HG03066 (cell line): ENCODE results near the gene TAF1L.
A peak's percentile ranks its signal among the peaks of the same experiment; 100 is the strongest.

ENCODE experiments used
- ATAC-seq: cut with Tn5 transposase; IDR thresholded peaks from one replicate; pipeline ENCODE4 v1.9.1; 2021; ENCODE audit warnings: low read depth; ENCODE audit not compliant: unreplicated experiment

The TAF1L gene

GRCh38 chr9:32590476-32590875, 45.0 kb downstream of the TAF1L start:
- no peak for ATAC-seq

GRCh38 chr9:32589083-32589723, 46.3 kb downstream of the TAF1L start:
- ATAC-seq: no peak

DNA sequence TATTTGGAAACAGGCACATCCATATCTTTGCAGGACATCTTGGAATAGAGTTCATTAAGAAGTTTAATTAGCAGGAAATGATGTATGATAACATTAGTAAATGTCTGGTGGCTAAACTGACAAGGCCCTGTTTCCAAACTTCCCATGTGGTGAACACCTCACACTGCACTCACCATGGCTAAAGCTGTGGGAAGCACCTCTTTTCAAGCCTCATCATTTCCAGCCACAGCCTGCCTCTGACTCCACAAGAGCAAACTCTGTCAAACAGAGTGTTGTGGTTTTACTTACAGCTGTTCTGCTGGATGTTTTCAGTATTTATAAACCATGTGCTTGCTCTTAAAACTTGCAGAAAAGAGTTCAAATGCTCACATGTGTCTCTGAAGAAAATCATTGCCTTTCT, 47.6 kb downstream of the TAF1L start:
- no peak for ATAC-seq

- ATAC-seq: no peak
Observed at GRCh38 chr9:32584784-32585183, 50.7 kb downstream of the TAF1L start.

DNA sequence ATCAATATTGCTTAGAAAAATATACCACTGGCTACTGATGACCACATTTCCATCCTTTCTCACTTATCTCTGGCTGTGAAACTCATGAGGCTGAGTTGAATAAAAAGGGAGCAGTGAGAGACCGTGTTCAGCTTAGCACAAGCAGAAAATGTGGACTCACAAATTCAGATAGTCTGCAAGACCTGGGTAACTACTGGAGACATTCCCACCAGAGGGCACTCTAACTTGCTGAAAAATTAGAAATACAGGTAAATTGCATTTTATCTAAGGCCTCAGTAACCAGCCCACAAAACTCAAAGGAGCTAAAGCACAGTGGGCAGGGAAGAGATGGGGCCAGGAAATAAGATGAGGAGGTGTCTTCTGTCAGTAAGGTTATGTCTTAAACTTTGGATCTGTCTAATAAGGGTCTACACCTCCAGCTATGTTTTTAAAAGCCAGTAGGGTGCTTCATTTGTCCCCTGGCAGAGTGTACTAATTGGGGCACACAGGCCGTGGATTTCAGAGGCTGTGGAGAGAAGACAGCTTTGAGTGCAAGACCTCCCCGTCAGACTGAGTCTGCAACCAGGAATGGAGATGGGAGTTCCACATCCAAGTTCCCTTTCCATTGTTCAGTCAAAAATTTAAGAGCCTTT, 53.8 kb downstream of the TAF1L start:
- ATAC-seq: no peak

GRCh38 chr9:32580631-32581300, 54.7 kb downstream of the TAF1L start:
- ATAC-seq: no peak

DNA sequence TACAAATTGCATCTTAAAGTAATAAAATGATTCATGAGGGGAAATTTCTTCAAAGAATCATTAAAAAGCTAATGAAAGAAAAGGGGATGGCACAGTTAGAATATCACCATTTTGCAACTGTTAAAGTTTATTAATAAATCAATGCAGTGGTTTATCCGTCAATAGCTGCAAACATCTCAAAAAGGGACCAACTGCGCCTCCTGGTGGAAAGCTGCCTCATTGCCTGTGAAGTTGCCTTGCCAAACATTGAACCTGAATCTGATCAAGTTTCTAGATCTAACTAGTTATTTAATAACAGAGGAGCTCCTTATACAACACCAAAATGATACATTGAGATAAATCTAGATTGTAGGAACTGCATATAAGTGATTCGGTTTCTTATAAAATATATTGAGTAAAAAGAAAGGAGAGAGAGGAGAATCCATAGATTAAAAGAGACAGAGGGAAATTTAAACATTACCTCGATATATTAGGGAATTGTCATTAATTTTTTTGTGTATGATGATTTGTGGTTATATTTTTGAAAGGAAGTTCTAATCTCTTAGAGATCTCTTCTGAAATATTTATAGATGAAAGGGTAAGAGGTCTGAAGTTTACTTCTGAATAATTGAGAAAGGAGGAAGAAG, 55.6 kb downstream of the TAF1L start:
- peak; percentile 63 for ATAC-seq
